ENCODE data around the gene GNG2. TPM values are rescaled to one million over a fixed set of nuclear protein-coding genes. Genes with fewer than 3 reads are reported as not detected.

GNG2 gene
- total and polyA plus RNA-seq, 10 of the 15 experiments (the other 5 are each of a cell fraction or from before 2014, with no cell fraction given) = 31.6 to 114 (median 66.4) TPM

GRCh38 chr14:51852541-51852940 is 7.9 kb upstream of the GNG2 start (continued):
- TF ChIP-seq MLLT1 (IDR thresholded peaks at IDR 0.05) (no peak), MYC (IDR thresholded peaks at IDR 0.05; ENCODE audit: insufficient read depth, insufficient read length, insufficient replicate concordance, low read length, severe bottlenecking) (no peak), BCL11A (IDR thresholded peaks at IDR 0.05; ENCODE audit: low read depth, low read length) (no peak), GATAD2B (conservative IDR thresholded peaks at IDR 0.05; ENCODE audit: low read depth) (no peak), HDAC6 (IDR thresholded peaks at IDR 0.05; ENCODE audit: unreplicated experiment) (no peak), CHD2 (IDR thresholded peaks at IDR 0.05; ENCODE audit: borderline replicate concordance, low read depth, low read length) (no peak), TCF7 (IDR thresholded peaks at IDR 0.05; ENCODE audit: borderline replicate concordance) (no peak), ZSCAN29 (IDR thresholded peaks at IDR 0.05) (no peak), PAX8 (IDR thresholded peaks at IDR 0.05) (no peak)

DNA sequence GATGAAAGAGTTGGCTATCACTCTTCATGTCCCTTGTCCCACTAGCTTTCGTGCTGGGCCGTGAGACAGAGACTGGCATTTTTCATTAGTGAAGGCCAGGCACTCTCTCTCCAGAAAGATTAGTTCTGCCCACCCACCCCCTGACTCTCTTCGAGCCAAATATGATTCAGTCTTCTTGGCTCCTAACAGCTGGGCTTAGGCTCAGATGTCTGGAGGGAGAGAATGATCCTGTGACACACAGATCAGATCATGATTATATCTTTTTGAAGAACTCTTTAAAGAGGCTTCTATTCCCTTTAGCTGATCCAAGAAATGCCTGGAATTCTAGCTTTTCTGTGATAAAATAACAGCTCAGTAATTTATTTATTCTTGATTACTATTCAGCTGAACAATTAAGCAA is 5.2 kb upstream of the GNG2 start:
- H3K27me3 ChIP-seq (replicated peaks in 1 of 2; ENCODE audit: control insufficient read depth in 2 of 2, insufficient read depth in 2 of 2, low read length in 1 of 2) = no peaks in the 10 kb centered on the region
- H3K9ac ChIP-seq (ENCODE audit: control insufficient read depth, insufficient read depth, low read length) = no peak overlapping the region
- no peak for TF ChIP-seq ZNF592 (IDR thresholded peaks at IDR 0.05)
- TF ChIP-seq ESRRA (IDR thresholded peaks at IDR 0.05; ENCODE audit: low read length) = no peak
- no peak for TF ChIP-seq CREB1 (IDR thresholded peaks at IDR 0.05; ENCODE audit: low read depth)
- TF ChIP-seq NRF1 (conservative IDR thresholded peaks at IDR 0.05; ENCODE audit: low read depth, low read length) = no peak
- no peaks in the 10 kb centered on the region for H3K79me2 ChIP-seq (ENCODE audit: control insufficient read depth, insufficient read depth, low read length)
- ChIA-PET RAD21 (ENCODE audit: unreplicated experiment) (no interaction called here), SMC1A (ENCODE audit: uncharacterized antibody, unreplicated experiment) (interaction anchor here (1.0 to 2.5 kb wide), 2 partner anchors 8 to 17 kb away, joined by 3 to 9 read pairs; no protein-coding TSS in a partner anchor), POLR2A (interaction anchor here (0.9 kb wide), 1 partner anchor 10 kb away, joined by 3 read pairs; no protein-coding TSS in a partner anchor), CTCF (interaction anchor here (1.5 kb wide), 1 partner anchor 123 kb away, joined by 4 read pairs; no protein-coding TSS in a partner anchor)
- no peak overlapping the region for H3K4me2 ChIP-seq (ENCODE audit: control insufficient read depth, insufficient read depth)
- BruUV-seq (replicated peaks) = no TSS peak
- H2AFZ ChIP-seq (ENCODE audit: control insufficient read depth, low read depth, low read length) = no peak overlapping the region
- H3K4me3 ChIP-seq = no peak overlapping the region
- in situ Hi-C loops (cut with MboI) = no loop called here
- intact Hi-C loops (cut with micrococcal nuclease; ENCODE audit: unreplicated experiment) = no loop called here
- H4K20me1 ChIP-seq (ENCODE audit: control insufficient read depth, insufficient read depth) = no peaks in the 10 kb centered on the region
- FAIRE-seq = no peak
- H3K4me1 ChIP-seq (ENCODE audit: control insufficient read depth, insufficient read depth, low read length) = peaks cover 14% of the 10 kb centered on the region
- no peak for DNase-seq (ENCODE audit: low read depth, low spot score)
- H3K27ac ChIP-seq (ENCODE audit: control insufficient read depth, insufficient read depth) = no peak overlapping the region
- no peak for ATAC-seq
- 94% methylated on average over 3 of the region's 3 CpGs for whole genome bisulfite sequencing (ENCODE audit: insufficient coverage, insufficient replicate concordance, low lambda C conversion rate, missing lambda C conversion rate)
- H3K36me3 ChIP-seq (ENCODE audit: control insufficient read depth in 2 of 2, insufficient read depth in 2 of 2, low read length in 1 of 2) = no peaks in the 10 kb centered on the region
- H3K9me3 ChIP-seq (replicated peaks; ENCODE audit: control insufficient read depth, insufficient read depth, low read length) = peaks cover 2% of the 10 kb centered on the region; the same call in 2 of the 3 replicates
